Natural killer cell treated with Interleukin-12 subunit alpha and Interleukin-12 subunit beta and Interleukin-15 and Interleukin-18, amount 100 ng/mL, for 72 hours (primary cell): ENCODE measurements around the gene HLA-DRB1. TPM values are rescaled to one million over a fixed set of nuclear protein-coding genes. Genes with fewer than 3 reads are reported as not detected.
"Not testable (repeated sequence)": the region's sequence is repeated elsewhere in the genome, so short reads cannot be mapped to it uniquely, and the experiment has no call there.

ENCODE experiments used
- ATAC-seq, 2 donors: fragments of 150-1000 bp; cut with Tn5 transposase in 1 of 2; sonication (Bioruptor Pico), chemical (Tn5 transposase) in 1 of 2; 2 replicates each; pipeline ENCODE4 v1.10.0; 2021
- DNase-seq: peaks from one replicate; pipeline ENCODE4 v3.0.0; 2022; ENCODE audit warnings: low spot score
- H3K27ac Mint-ChIP-seq, 2 donors: 1 replicate in 1 of 2; 2 replicates in 1 of 2; pipeline ENCODE4 v1.8.0; 2022; ENCODE audit warnings: mixed read lengths in 2 of 2, mild to moderate bottlenecking in 1 of 2, moderate library complexity in 1 of 2
- H3K27me3 Mint-ChIP-seq, 2 donors: 1 replicate in 1 of 2; 2 replicates in 1 of 2; pipeline ENCODE4 v1.8.0; 2022; ENCODE audit warnings: mixed read lengths in 2 of 2
- H3K36me3 Mint-ChIP-seq: one replicate; pipeline ENCODE4 v1.8.0; 2022; ENCODE audit warnings: mixed read lengths
- H3K4me1 Mint-ChIP-seq, 2 donors: 1 replicate in 1 of 2; 2 replicates in 1 of 2; pipeline ENCODE4 v1.8.0; 2022; ENCODE audit warnings: low read depth in 2 of 2, mixed read lengths in 2 of 2, mild to moderate bottlenecking in 1 of 2
- H3K4me3 Mint-ChIP-seq: one replicate; pipeline ENCODE4 v1.8.0; 2022; ENCODE audit warnings: mixed read lengths
- H3K9me3 Mint-ChIP-seq: 2 replicates; pipeline ENCODE4 v1.8.0; 2022; ENCODE audit warnings: mixed read lengths
- total RNA-seq, 2 donors: library from RNA; stranded (reverse); gene quantifications; one replicate each; pipeline ENCODE4 v1.2.3, GENCODE V29; 2022

Gene HLA-DRB1
- total RNA-seq, result 100 to 1,000 TPM in 1 of 2 donors, 10 to 100 TPM in 1; 69.9 to 117 TPM

DNA sequence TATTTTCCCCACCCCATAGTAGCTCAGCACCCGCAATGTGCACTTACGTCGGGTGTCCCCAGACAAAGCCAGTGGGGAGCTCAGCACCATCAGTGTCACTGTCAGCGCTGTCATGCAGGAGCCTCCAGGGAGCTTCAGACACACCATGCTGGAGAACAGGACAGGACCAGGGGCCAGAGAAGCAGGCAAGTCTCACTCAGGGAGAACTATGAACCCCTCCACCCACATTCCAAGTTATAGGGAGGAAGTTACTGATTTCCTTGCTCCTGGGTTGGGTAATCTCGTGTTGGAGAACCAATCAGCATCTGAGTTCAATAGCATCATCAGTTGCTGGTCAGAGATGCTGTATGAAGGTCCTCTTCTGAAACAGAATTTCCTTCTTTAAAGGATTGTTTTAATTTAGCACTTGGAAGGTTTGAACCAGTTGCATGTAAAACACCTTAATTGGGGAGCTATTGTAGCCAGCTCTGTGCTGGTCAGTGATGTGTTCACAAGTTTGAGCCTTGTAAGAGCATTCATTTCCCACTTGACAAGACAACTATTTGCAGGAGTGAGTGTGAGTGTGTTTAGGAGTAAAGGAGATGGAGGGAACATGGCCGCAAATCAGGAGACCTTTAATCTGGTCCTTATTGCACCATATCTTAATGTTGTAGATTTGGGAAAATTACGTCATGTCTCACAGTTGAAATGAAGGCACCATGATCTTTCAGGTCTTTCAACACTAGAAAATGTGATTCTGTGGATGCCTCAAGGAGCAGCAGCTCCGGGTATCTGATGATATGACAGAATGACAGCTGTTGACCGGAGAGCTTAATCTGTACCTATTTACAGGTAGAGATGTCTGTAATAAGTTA lies at the start of gene HLA-DRB1:
Gene HLA-DRB1, minus strand, starts transcription at position 253 of the 854 bp plus-strand sequence. Its CDS starts 106 bp downstream, at position 147.
- Mint-ChIP-seq H3K36me3 (peaks cover 13% of the 10 kb centered on the region), H3K27me3 (no peaks in the 10 kb centered on the region), H3K9me3 (no peaks in the 10 kb centered on the region), H3K27ac (peak within 1 kb of the TSS; percentile 76 to 84), H3K4me1 (peaks cover 29 to 32% of the 10 kb centered on the region in 2 donors), H3K4me3 (peak within 1 kb of the TSS; percentile 53)
- peak; percentile 91 to 98 for ATAC-seq
- no peak for DNase-seq

DNA sequence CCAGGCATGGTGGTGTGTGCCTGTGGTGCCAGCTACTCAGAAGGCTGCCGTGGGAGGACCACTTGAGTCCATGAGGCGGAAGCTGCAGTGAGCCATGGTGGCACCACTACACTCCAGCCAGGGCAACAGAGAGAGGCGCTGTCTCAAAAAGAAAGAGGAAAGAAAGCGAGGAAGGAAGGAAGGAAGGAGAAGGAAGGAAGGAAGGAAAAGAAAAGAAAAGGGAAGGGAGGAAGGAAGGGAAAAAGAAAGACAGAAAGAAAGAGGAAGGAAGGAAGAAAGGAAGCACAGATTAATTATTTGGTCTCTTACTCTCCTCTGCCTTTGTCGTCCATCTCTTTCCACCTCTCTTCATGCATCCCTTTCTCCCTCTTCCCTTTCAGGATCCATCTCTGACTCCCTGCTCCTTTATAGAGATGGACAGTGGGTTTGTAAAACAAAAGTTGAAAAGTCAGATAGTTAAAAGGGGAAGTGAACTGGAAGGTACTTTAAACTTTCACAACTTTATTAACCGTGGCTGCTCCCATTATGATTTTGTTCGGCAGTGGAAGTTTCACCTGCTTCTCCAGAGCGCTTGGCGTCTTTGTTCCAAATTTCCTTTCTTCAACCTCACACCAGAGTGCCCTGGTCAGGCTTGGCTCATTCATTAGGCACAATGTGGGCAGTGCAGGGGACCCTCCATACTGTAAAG lies 49.0 kb upstream of the HLA-DRB1 start:
- H3K9me3 Mint-ChIP-seq, result peaks cover 4% of the 10 kb centered on the region
- DNase-seq (no peak), ATAC-seq (no peak)
- peaks cover 42 to 79% of the 10 kb centered on the region in 2 donors for H3K4me1 Mint-ChIP-seq
- peak overlapping the region in 1 of 2 donors; percentile 90 for H3K27ac Mint-ChIP-seq
- peak overlapping the region; percentile 98 for H3K4me3 Mint-ChIP-seq
- H3K36me3 Mint-ChIP-seq, result peaks cover 36% of the 10 kb centered on the region
- peaks cover 0 to 12% of the 10 kb centered on the region in 2 donors for H3K27me3 Mint-ChIP-seq

DNA sequence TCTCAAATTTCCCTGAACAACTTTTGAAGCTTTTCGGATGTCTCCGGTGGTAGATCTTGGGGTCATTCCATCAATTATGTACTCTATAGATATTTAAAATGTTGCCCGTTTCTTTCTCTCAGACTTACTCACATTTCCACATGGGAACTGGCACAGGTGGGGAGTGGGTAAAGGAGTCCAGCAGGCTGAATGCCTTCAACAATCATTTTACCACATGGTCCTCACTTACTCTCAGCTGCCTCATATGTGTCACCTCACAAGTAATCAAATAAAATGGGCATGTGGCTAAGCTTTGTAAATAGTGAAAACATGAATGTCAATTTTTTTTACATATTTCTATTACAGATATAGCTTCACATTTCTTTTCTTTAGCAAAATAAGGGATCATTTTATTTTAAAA lies 48.2 kb upstream of the HLA-DRB1 start:
- Mint-ChIP-seq H3K9me3 (peaks cover 4% of the 10 kb centered on the region), H3K27ac (peak overlapping the region in 1 of 2 donors; percentile 90), H3K4me1 (peaks cover 41 to 78% of the 10 kb centered on the region in 2 donors), H3K36me3 (peaks cover 31% of the 10 kb centered on the region), H3K27me3 (peaks cover 0 to 12% of the 10 kb centered on the region in 2 donors), H3K4me3 (peak overlapping the region; percentile 98)
- ATAC-seq (no peak), DNase-seq (no peak)

DNA sequence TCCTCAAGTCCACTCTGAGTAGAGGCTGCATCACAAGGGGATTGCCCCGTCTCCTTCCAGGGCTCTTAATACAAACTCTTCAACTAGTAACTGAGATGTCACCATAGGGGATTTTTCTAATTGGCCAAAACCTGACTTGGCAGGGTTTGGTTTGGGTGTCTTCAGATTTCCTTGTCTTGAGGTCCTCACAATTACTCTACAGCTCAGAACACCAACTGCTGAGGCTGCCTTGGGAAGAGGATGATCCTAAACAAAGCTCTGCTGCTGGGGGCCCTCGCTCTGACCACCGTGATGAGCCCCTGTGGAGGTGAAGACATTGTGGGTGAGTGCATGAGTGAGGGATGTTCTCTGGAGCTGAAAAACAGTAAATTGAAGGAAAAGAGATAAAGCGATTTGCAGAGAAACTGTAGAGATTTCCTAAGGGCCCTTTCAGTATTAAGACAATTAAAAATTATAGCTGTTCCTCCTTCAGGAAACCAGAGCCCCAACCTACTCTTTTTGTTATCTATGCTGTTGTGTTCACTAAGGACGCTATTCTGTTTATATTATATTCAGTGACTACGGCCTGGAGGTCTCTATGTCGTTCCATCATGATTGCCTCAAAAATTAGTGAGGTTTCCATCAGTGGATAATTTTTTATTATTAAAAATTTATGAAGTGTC lies 47.7 kb upstream of the HLA-DRB1 start, which contains the start of gene HLA-DQA1:
Gene HLA-DQA1, plus strand, starts transcription at position 188 of the 662 bp plus-strand sequence. Its CDS starts 53 bp downstream, at position 241.
- Mint-ChIP-seq H3K9me3 (peaks cover 4% of the 10 kb centered on the region), H3K4me1 (peaks cover 36 to 72% of the 10 kb centered on the region in 2 donors), H3K36me3 (peaks cover 28% of the 10 kb centered on the region), H3K4me3 (peak within 1 kb of the TSS; percentile 98), H3K27ac (peak within 1 kb of the TSS in 1 of 2 donors; percentile 90), H3K27me3 (peaks cover 0 to 12% of the 10 kb centered on the region in 2 donors)
- DNase-seq (no peak), ATAC-seq (peak in 1 of 2 donors; percentile 88)

DNA sequence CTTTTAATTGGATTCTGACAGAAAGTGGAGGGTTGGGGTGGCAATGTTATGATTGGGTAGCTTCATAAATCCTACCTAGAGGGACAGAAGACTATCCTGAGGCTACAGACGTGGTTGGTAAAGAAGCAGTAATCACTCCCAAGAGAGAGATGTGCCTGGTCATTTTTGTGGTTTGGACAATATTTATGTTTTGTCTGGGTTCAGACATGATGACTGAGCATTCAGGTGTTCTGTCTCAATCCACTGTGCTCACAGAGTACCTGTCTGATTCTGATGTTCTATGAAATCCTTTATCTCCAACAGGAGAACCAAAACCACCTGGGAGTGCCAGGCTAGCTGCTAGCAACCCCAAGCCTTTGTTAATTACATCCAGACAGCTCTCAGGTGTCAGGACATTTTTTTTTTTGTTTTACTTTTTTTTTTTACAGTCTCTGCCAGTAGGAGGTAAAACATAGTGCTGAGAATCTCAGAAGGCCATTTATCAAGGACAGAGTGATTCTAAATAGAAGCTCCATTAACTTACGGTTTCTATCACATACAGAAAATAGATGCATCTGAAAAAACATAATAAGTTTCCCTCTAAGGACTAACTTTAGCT lies 46.0 kb upstream of the HLA-DRB1 start:
- H3K9me3 Mint-ChIP-seq, result no peaks in the 10 kb centered on the region
- H3K4me3 Mint-ChIP-seq, result no peak overlapping the region
- peaks cover 15% of the 10 kb centered on the region for H3K36me3 Mint-ChIP-seq
- H3K27me3 Mint-ChIP-seq, result peaks cover 0 to 12% of the 10 kb centered on the region in 2 donors
- DNase-seq (no peak), ATAC-seq (no peak)
- H3K4me1 Mint-ChIP-seq, result peaks cover 19 to 55% of the 10 kb centered on the region in 2 donors
- peak overlapping the region; percentile 29 to 90 for H3K27ac Mint-ChIP-seq

DNA sequence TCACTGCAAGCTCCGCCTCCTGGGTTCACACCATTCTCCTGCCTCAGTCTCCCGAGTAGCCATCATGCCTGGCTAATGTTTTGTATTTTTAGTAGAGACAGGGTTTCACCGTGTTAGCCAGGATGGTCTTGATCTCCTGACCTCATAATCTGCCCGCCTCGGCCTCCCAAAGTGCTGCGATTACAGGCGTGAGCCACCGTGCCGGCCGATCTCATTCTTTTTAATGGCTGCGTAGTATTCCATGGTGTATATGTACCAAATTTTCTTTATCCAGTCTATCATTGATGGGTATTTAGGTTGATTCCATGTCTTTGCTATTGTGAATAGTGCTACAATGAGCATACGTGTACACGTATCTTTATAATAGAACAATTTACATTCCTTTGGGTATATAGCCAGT lies 40.1 kb upstream of the HLA-DRB1 start:
- not testable (repeated sequence) for ATAC-seq, H3K36me3 Mint-ChIP-seq

DNA sequence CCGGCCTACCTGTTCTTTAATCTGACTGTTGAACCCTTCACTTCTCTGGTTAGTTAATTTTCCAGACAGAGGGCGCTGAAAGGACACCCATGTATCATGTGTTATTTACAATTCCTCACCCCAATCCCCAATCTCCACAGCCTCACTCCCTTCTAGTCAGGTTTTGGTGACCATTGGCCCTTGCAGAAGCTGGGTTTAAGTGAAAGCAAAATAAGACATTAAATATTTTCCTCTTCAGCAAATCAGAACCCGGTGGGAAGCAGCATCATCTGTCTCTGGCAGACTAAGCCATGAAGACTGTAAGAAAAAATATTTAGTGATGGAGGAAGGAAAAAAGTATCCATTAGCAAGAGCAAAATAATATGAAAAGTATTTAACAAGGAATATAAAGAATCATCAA lies 38.2 kb upstream of the HLA-DRB1 start:
- H3K4me3 Mint-ChIP-seq, result peak overlapping the region; percentile 56
- H3K27me3 Mint-ChIP-seq, result no peaks in the 10 kb centered on the region
- H3K36me3 Mint-ChIP-seq, result peaks cover 4% of the 10 kb centered on the region
- peak overlapping the region; percentile 74 to 78 for H3K27ac Mint-ChIP-seq
- DNase-seq (no peak), ATAC-seq (peak; percentile 58 to 61)
- H3K9me3 Mint-ChIP-seq, result no peaks in the 10 kb centered on the region
- H3K4me1 Mint-ChIP-seq, result peaks cover 24 to 37% of the 10 kb centered on the region in 2 donors

More for the DNA sequence above, 40.1 kb upstream of the HLA-DRB1 start:
- DNase-seq, H3K4me3 Mint-ChIP-seq, H3K27me3 Mint-ChIP-seq, H3K9me3 Mint-ChIP-seq: not testable (repeated sequence)
- Mint-ChIP-seq H3K4me1 (peaks cover 17 to 34% of the 10 kb centered on the region in 2 donors), H3K27ac (peak overlapping the region; percentile 28 to 78)

DNA sequence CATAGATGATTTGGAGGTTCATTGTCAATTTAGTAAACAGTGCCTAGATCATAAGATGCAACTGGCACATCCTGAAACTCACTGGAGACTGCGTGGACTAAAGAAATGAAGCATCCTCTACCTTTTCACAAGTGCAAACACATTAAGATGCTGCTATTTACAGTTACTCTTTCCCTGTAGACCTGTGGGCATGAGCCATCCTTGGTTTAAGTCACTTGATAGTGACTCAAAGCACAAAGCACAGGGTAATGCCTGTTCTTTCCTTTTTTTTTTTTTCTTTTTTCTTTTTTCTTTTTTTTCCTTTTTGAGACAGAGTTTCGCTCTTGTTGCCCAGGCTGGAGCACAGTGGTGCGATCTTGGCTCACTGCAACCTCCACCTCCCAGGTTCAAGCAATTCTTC lies 37.6 kb upstream of the HLA-DRB1 start:
- peaks cover 4% of the 10 kb centered on the region for H3K36me3 Mint-ChIP-seq
- peak overlapping the region; percentile 74 to 78 for H3K27ac Mint-ChIP-seq
- peak overlapping the region; percentile 48 for H3K4me3 Mint-ChIP-seq
- peaks cover 30 to 43% of the 10 kb centered on the region in 2 donors for H3K4me1 Mint-ChIP-seq
- DNase-seq (no peak), ATAC-seq (peak in 1 of 2 donors; percentile 54)
- H3K27me3 Mint-ChIP-seq, result no peaks in the 10 kb centered on the region
- no peaks in the 10 kb centered on the region for H3K9me3 Mint-ChIP-seq

DNA sequence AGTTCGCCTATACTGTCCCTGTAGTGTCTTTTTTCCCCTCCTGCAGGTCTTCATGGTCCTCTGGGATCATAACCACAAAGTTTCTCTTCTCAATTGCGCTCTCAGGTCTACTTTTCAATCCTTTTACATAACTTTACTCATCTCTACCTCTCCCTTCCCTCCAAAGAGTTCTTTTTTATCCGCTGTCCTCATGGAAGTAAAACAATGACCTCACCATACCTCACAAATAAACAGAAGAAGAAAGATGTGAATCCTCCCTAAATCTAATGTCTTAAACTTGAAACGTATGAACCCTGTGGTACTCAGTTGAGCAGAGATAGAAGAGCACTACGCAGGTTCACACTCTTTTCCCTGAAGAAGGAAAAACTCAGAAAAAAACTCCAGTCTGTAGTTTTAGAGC lies 35.5 kb upstream of the HLA-DRB1 start:
- no peak for DNase-seq
- peaks cover 42 to 58% of the 10 kb centered on the region in 2 donors for H3K4me1 Mint-ChIP-seq
- H3K27me3 Mint-ChIP-seq, result no peaks in the 10 kb centered on the region
- H3K36me3 Mint-ChIP-seq, result peaks cover 4% of the 10 kb centered on the region
- H3K9me3 Mint-ChIP-seq, result peaks cover 5% of the 10 kb centered on the region
- no peak for ATAC-seq
- H3K4me3 Mint-ChIP-seq, result peak overlapping the region; percentile 29
- peak overlapping the region; percentile 42 to 95 for H3K27ac Mint-ChIP-seq

DNA sequence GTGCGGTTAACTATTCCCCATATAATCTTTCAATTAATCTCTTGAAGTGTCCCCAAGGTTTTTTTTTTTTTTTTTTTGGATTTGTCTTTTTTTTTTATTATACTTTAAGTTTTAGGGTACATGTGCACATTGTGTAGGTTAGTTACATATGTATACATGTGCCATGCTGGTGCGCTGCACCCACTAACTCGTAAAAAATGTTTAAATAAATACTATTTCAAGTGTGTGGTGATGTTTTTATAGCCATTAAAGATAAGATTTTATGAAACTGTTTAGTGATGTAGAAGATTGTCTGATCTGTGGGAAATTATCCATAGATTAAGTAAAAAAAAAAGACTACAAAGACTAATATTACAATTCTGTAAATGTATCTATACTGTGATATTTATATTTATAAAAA lies 34.9 kb upstream of the HLA-DRB1 start:
- Mint-ChIP-seq H3K27ac (peak overlapping the region; percentile 95), H3K4me1 (peaks cover 42 to 58% of the 10 kb centered on the region in 2 donors), H3K36me3 (peaks cover 4% of the 10 kb centered on the region), H3K9me3 (peaks cover 5% of the 10 kb centered on the region), H3K27me3 (no peaks in the 10 kb centered on the region), H3K4me3 (peak overlapping the region; percentile 47)
- no peak for ATAC-seq
- no peak for DNase-seq

DNA sequence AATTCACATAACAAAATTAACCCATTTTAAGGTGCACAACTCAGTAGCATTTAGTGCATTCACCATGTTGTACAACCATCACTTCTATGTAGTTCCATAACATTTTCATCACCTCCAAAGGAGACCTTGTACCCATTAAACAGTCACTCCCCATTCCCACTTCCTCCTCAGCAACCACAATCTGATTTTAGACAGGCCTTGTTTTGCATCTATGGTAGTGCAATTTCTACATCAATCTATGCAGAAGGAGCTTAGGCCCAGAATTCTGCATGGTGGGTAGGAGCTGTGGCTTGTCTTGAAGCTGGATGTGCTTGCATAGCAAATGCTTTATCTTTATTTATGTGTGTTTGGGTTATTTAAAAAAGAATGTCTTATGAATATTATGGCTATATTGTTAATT lies 34.0 kb upstream of the HLA-DRB1 start:
- peak overlapping the region; percentile 47 for H3K4me3 Mint-ChIP-seq
- H3K27ac Mint-ChIP-seq, result peak overlapping the region; percentile 95
- ATAC-seq (no peak), DNase-seq (no peak)
- H3K36me3 Mint-ChIP-seq, result peaks cover 4% of the 10 kb centered on the region
- H3K27me3 Mint-ChIP-seq, result no peaks in the 10 kb centered on the region
- peaks cover 5% of the 10 kb centered on the region for H3K9me3 Mint-ChIP-seq
- peaks cover 42 to 58% of the 10 kb centered on the region in 2 donors for H3K4me1 Mint-ChIP-seq

DNA sequence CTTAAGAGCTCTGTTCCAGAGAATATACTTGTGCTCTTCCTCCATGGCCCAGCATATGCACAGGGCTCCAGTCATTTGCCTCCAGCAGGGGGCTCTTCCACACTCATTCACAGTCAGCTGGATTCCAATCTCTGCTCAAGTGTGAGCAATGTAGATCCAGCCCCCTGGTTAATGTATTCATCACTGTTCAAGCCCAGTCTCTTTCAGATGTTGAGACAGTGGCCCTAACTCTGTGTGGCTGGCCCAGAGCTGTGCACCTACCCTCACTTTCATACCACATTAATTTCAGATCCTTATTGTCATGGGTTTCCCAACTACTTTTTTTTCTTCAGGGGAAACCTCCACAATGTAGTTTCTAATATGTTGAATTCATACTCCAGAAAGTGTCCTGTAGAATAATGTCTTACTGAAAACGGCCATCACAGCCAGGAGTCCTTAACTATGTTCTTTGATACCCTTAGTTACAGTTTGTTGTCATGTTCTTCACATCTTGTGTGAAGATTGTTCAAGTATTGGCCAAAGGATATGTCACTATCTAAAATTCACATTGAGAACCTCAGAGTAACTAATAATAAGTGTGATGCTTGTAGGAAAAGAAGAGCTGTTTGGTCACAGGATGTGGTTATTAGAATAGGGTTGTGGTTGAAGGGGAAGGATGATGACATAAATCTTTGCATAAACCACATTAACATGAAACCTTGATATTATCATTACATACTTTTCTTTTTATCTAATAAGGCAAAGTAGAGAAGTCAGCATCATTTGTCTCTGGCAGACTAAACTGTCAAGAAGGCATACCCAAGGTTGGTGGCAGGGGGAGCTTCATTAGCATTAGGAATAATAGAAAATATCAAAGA lies 33.1 kb upstream of the HLA-DRB1 start:
- Mint-ChIP-seq H3K27me3 (no peaks in the 10 kb centered on the region), H3K36me3 (peaks cover 11% of the 10 kb centered on the region), H3K4me1 (peaks cover 39 to 54% of the 10 kb centered on the region in 2 donors), H3K27ac (peak overlapping the region; percentile 95), H3K4me3 (peak overlapping the region; percentile 73), H3K9me3 (peaks cover 5% of the 10 kb centered on the region)
- DNase-seq (peak; percentile 71), ATAC-seq (peak; percentile 88 to 90)
